ENCODE measurements around the gene RNF215. TPM values are rescaled to one million over a fixed set of nuclear protein-coding genes. Genes with fewer than 3 reads are reported as not detected.

RNF215 gene
- polyA plus RNA-seq, 3 donors from 2014 or later = 0.38 to 1.1 (median 0.56) TPM

GRCh38 chr22:30375312-30375849 lies 11.8 kb downstream of the RNF215 start:
- Mint-ChIP-seq H3K4me1 (no peaks in the 10 kb centered on the region), H3K27me3 (ENCODE audit: low read depth in 3 of 3) (peaks cover 0 to 7% (median 2%) of the 10 kb centered on the region in 3 donors), H3K27ac (no peak overlapping the region), H3K4me3 (no peak overlapping the region), H3K36me3 (peaks cover 0 to 4% (median 0%) of the 10 kb centered on the region in 3 donors), H3K9me3 (no peaks in the 10 kb centered on the region)
- DNase-seq = no peak

- H3K4me1 Mint-ChIP-seq = no peaks in the 10 kb centered on the region
These were observed 13.6 kb downstream of the RNF215 start for GRCh38 chr22:30373331-30374325.

DNA sequence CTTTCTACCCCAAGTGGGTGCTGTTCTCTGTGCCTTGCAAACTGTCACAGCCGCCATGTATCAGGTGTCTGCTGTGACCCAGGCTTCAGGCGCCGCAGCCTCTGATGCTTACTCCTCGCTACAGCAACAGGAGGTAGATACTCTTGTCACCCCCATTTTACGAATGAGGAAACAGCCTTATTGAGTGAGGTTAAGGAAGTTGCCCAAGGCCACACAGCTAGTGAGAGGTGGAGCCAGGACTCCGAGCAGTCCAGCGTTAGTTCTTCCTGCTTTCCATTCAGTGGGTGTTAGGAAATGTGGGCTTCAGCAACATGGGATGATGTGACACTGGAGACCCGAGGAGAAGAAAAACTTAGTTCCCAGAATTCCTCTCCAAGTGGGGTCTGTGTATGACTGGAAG lies 14.3 kb downstream of the RNF215 start:
- Mint-ChIP-seq H3K4me1 (no peaks in the 10 kb centered on the region), H3K9me3 (no peaks in the 10 kb centered on the region), H3K36me3 (peaks cover 0 to 7% (median 0%) of the 10 kb centered on the region in 3 donors), H3K27me3 (ENCODE audit: low read depth in 3 of 3) (peaks cover 0 to 7% (median 2%) of the 10 kb centered on the region in 3 donors), H3K27ac (no peak overlapping the region), H3K4me3 (no peak overlapping the region)
- DNase-seq = no peak

More at GRCh38 chr22:30373331-30374325, 13.6 kb downstream of the RNF215 start:
- Mint-ChIP-seq H3K27me3 (ENCODE audit: low read depth in 3 of 3) (peaks cover 0 to 7% (median 2%) of the 10 kb centered on the region in 3 donors), H3K27ac (no peak overlapping the region), H3K36me3 (peaks cover 0 to 4% (median 0%) of the 10 kb centered on the region in 3 donors), H3K4me3 (no peak overlapping the region), H3K9me3 (no peaks in the 10 kb centered on the region)
- no peak for DNase-seq

- H3K4me3 Mint-ChIP-seq = no peak overlapping the region
- H3K36me3 Mint-ChIP-seq = peaks cover 0 to 6% (median 0%) of the 10 kb centered on the region in 3 donors
- H3K27ac Mint-ChIP-seq = no peak overlapping the region
- no peak for DNase-seq
- peaks cover 0 to 7% (median 0%) of the 10 kb centered on the region in 3 donors for H3K27me3 Mint-ChIP-seq (ENCODE audit: low read depth in 3 of 3)
- no peaks in the 10 kb centered on the region for H3K9me3 Mint-ChIP-seq
- H3K4me1 Mint-ChIP-seq = no peaks in the 10 kb centered on the region
These were observed 15.2 kb downstream of the RNF215 start for GRCh38 chr22:30371981-30372380.

GRCh38 chr22:30371321-30371720 lies 15.9 kb downstream of the RNF215 start:
- Mint-ChIP-seq H3K4me3 (no peak overlapping the region), H3K4me1 (no peaks in the 10 kb centered on the region), H3K27me3 (ENCODE audit: low read depth in 3 of 3) (peaks cover 0 to 7% (median 0%) of the 10 kb centered on the region in 3 donors), H3K9me3 (no peaks in the 10 kb centered on the region), H3K36me3 (peaks cover 0 to 6% (median 2%) of the 10 kb centered on the region in 3 donors), H3K27ac (no peak overlapping the region)
- DNase-seq = no peak

- Mint-ChIP-seq H3K9me3 (no peaks in the 10 kb centered on the region), H3K27ac (no peak overlapping the region)
These were observed 16.5 kb downstream of the RNF215 start for GRCh38 chr22:30370641-30371230.

DNA sequence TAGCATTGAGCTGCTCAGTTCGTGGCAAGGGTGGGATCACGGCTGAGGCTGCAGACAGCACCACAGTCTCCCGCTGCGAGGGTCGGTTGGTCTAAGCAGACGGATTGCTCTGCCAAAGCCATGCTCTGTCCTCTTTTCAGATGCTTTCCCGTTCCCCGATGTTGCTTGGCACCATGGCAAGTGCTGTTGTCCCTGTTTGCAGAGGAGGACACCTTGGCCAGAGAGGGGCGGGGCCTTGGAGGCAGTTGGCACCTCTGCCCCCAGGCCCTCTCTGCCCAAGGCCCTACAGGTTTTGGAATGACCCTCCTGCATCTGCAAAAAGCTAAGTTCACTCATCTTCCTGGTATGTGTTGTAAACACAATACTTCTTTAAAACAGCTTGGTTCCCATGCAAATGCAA lies 18.8 kb downstream of the RNF215 start:
- Mint-ChIP-seq H3K27me3 (ENCODE audit: low read depth in 3 of 3) (peaks cover 0 to 5% (median 0%) of the 10 kb centered on the region in 3 donors), H3K4me3 (no peak overlapping the region), H3K27ac (no peak overlapping the region), H3K36me3 (peaks cover 0 to 9% (median 3%) of the 10 kb centered on the region in 3 donors), H3K9me3 (no peaks in the 10 kb centered on the region), H3K4me1 (no peaks in the 10 kb centered on the region)
- DNase-seq = no peak

More at GRCh38 chr22:30370641-30371230, 16.5 kb downstream of the RNF215 start:
- no peaks in the 10 kb centered on the region for H3K4me1 Mint-ChIP-seq
- peaks cover 0 to 7% (median 0%) of the 10 kb centered on the region in 3 donors for H3K27me3 Mint-ChIP-seq (ENCODE audit: low read depth in 3 of 3)
- DNase-seq = no peak
- peaks cover 0 to 6% (median 3%) of the 10 kb centered on the region in 3 donors for H3K36me3 Mint-ChIP-seq
- no peak overlapping the region for H3K4me3 Mint-ChIP-seq

GRCh38 chr22:30365891-30366290 lies 21.3 kb downstream of the RNF215 start:
- no peaks in the 10 kb centered on the region for H3K9me3 Mint-ChIP-seq
- peaks cover 0 to 1% (median 0%) of the 10 kb centered on the region in 3 donors for H3K27me3 Mint-ChIP-seq (ENCODE audit: low read depth in 3 of 3)
- H3K4me1 Mint-ChIP-seq = no peaks in the 10 kb centered on the region
- peaks cover 0 to 9% (median 3%) of the 10 kb centered on the region in 3 donors for H3K36me3 Mint-ChIP-seq
- H3K27ac Mint-ChIP-seq = no peak overlapping the region
- DNase-seq = no peak
- H3K4me3 Mint-ChIP-seq = no peak overlapping the region

- Mint-ChIP-seq H3K9me3 (no peaks in the 10 kb centered on the region), H3K27me3 (ENCODE audit: low read depth in 3 of 3) (no peaks in the 10 kb centered on the region), H3K27ac (no peak overlapping the region), H3K4me1 (peaks cover 4 to 5% of the 10 kb centered on the region in 2 donors), H3K36me3 (peaks cover 0 to 3% (median 3%) of the 10 kb centered on the region in 3 donors), H3K4me3 (no peak overlapping the region)
- DNase-seq = no peak
These were observed 24.4 kb downstream of the RNF215 start for GRCh38 chr22:30362651-30363281.

GRCh38 chr22:30361916-30362650 lies 25.1 kb downstream of the RNF215 start:
- H3K27me3 Mint-ChIP-seq (ENCODE audit: low read depth in 3 of 3) = peaks cover 0 to 4% (median 2%) of the 10 kb centered on the region in 3 donors
- H3K36me3 Mint-ChIP-seq = peaks cover 0 to 3% (median 3%) of the 10 kb centered on the region in 3 donors
- DNase-seq = no peak
- no peaks in the 10 kb centered on the region for H3K9me3 Mint-ChIP-seq
- H3K4me3 Mint-ChIP-seq = no peak overlapping the region
- no peak overlapping the region for H3K27ac Mint-ChIP-seq
- H3K4me1 Mint-ChIP-seq = peaks cover 8 to 9% of the 10 kb centered on the region in 2 donors

DNA sequence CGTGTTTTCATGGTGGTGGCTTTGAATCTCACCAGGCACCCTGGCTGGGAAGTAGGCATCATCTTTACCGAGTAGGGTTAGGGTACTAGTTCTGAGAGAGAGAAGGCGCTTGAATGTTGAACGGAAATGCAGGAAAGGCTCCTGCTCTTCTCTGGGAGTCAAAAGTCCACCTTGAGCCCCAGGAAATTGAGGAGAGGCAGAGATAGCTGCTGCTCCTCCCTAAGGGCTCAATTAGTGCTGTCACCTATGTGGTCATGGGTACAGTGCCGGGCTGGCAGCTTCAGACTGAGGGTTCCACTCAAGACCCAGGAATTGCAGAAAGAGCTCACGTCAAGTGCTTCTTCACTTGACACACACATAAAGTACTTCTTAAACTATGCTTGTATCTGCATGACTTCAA lies 28.7 kb downstream of the RNF215 start:
- peaks cover 39 to 43% of the 10 kb centered on the region in 2 donors for H3K4me1 Mint-ChIP-seq
- DNase-seq = no peak
- H3K4me3 Mint-ChIP-seq = peak overlapping the region in 2 of 5 donors; percentile 70 to 84
- H3K27me3 Mint-ChIP-seq (ENCODE audit: low read depth in 3 of 3) = peaks cover 0 to 9% (median 4%) of the 10 kb centered on the region in 3 donors
- peak overlapping the region in 4 of 6 donors; percentile 6 to 81 (median 43) for H3K27ac Mint-ChIP-seq
- H3K9me3 Mint-ChIP-seq = no peaks in the 10 kb centered on the region
- H3K36me3 Mint-ChIP-seq = peaks cover 0 to 6% (median 5%) of the 10 kb centered on the region in 3 donors

GRCh38 chr22:30357650-30358215 lies 29.5 kb downstream of the RNF215 start:
- DNase-seq = no peak
- peak overlapping the region; percentile 96 to 99 (median 97) for H3K4me3 Mint-ChIP-seq
- peak overlapping the region; percentile 75 to 98 (median 92) for H3K27ac Mint-ChIP-seq
- peaks cover 47 to 51% of the 10 kb centered on the region in 2 donors for H3K4me1 Mint-ChIP-seq
- peaks cover 0 to 9% (median 4%) of the 10 kb centered on the region in 3 donors for H3K27me3 Mint-ChIP-seq (ENCODE audit: low read depth in 3 of 3)
- H3K9me3 Mint-ChIP-seq = no peaks in the 10 kb centered on the region
- peaks cover 2 to 8% (median 5%) of the 10 kb centered on the region in 3 donors for H3K36me3 Mint-ChIP-seq

Data from immature natural killer cell (primary cell).